Suprapubic skin (tissue), 4 donors: ENCODE data around the gene CCSER1. TPM values are rescaled to one million over a fixed set of nuclear protein-coding genes. Genes with fewer than 3 reads are reported as not detected.
A peak's percentile ranks its signal among the peaks of the same experiment; 100 is the strongest.

Source experiments
- DNase-seq, 2 donors: peaks; one replicate each; pipeline ENCODE4 v3.0.0-alpha.2; 2019; ENCODE audit warnings: low spot score in 2 of 2
- H3K27ac ChIP-seq: fragments of 200-600 bp; sonication (generic); one replicate; pipeline ENCODE4 v1.5.1; 2019
- H3K27me3 ChIP-seq: fragments of 200-600 bp; sonication (generic); one replicate; pipeline ENCODE4 v1.5.1; 2019
- H3K36me3 ChIP-seq: fragments of 200-600 bp; sonication (generic); one replicate; pipeline ENCODE4 v1.5.1; 2019
- H3K4me1 ChIP-seq: fragments of 200-600 bp; sonication (generic); one replicate; pipeline ENCODE4 v1.5.1; 2019
- H3K4me3 ChIP-seq: fragments of 200-600 bp; sonication (generic); one replicate; pipeline ENCODE4 v1.5.1; 2019; ENCODE audit warnings: mild to moderate bottlenecking
- H3K9me3 ChIP-seq: fragments of 200-600 bp; sonication (generic); one replicate; pipeline ENCODE4 v1.5.1; 2019
- EP300 ChIP-seq: sonication (generic); formaldehyde crosslinking; IDR thresholded peaks from one replicate; pipeline ENCODE4 v1.6.1; 2017; ENCODE audit warnings: antibody characterized with exemption
- POLR2A ChIP-seq, 2 donors: fragments of 450-650 bp; IDR thresholded peaks; one replicate each; pipeline ENCODE4 v1.6.1; 2017; ENCODE audit warnings: antibody characterized with exemption in 2 of 2, mild to moderate bottlenecking in 2 of 2, moderate library complexity in 2 of 2
- POLR2AphosphoS5 ChIP-seq, 3 donors: sonication (generic); formaldehyde crosslinking; IDR thresholded peaks; one replicate each; pipeline ENCODE4 v1.6.1; 2017; ENCODE audit warnings: antibody characterized with exemption in 3 of 3
- WGBS: methylation state at CpG from one replicate; pipeline ENCODE4 v1.1.5; 2018; 5-methylcytosine and 5-hydroxymethylcytosine counted together
- total RNA-seq, 4 donors: library from RNA; depleted of rRNA; stranded (reverse); fragments of >200 nt; gene quantifications; one replicate each; pipeline ENCODE4 v1.1.0, GENCODE V29; 2016
- TF ChIP-seq, protein P1 (sequence below), 2 donors: fragments of 200-600 bp in 1 of 2; fragments of 450-650 bp in 1 of 2; sonication (generic) in 1 of 2; IDR thresholded peaks; one replicate each; pipeline ENCODE4 v1.5.1; 2016 to 2019; ENCODE audit warnings: antibody characterized with exemption in 2 of 2, mild to moderate bottlenecking in 1 of 2, moderate library complexity in 1 of 2

The CCSER1 gene
- total RNA-seq, 4 donors from 2014 or later = 6.7 to 39.5 (median 11.8) TPM

- no peaks in the 10 kb centered on the region for H3K4me1 ChIP-seq
- H3K36me3 ChIP-seq = no peaks in the 10 kb centered on the region
- H3K9me3 ChIP-seq = no peaks in the 10 kb centered on the region
- 72% methylated on average over 1 of the region's 1 CpG for WGBS
- H3K27me3 ChIP-seq = no peaks in the 10 kb centered on the region
- no peak for TF ChIP-seq POLR2A (IDR thresholded peaks at IDR 0.05)
- no peak for TF ChIP-seq EP300
- TF ChIP-seq POLR2AphosphoS5 (IDR thresholded peaks at IDR 0.05) = no peak
- TF ChIP-seq, protein P1, sequence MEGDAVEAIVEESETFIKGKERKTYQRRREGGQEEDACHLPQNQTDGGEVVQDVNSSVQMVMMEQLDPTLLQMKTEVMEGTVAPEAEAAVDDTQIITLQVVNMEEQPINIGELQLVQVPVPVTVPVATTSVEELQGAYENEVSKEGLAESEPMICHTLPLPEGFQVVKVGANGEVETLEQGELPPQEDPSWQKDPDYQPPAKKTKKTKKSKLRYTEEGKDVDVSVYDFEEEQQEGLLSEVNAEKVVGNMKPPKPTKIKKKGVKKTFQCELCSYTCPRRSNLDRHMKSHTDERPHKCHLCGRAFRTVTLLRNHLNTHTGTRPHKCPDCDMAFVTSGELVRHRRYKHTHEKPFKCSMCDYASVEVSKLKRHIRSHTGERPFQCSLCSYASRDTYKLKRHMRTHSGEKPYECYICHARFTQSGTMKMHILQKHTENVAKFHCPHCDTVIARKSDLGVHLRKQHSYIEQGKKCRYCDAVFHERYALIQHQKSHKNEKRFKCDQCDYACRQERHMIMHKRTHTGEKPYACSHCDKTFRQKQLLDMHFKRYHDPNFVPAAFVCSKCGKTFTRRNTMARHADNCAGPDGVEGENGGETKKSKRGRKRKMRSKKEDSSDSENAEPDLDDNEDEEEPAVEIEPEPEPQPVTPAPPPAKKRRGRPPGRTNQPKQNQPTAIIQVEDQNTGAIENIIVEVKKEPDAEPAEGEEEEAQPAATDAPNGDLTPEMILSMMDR (IDR thresholded peaks at IDR 0.05) = no peak
- no peak overlapping the region for H3K4me3 ChIP-seq
- H3K27ac ChIP-seq = no peak overlapping the region
- DNase-seq = no peak
These were observed 6.4 kb upstream of the CCSER1 start for GRCh38 chr4:90120815-90121214.

GRCh38 chr4:90121676-90122354, 5.4 kb upstream of the CCSER1 start:
- DNase-seq = no peak
- Histone ChIP-seq H3K4me1 (no peaks in the 10 kb centered on the region), H3K9me3 (no peaks in the 10 kb centered on the region), H3K4me3 (no peak overlapping the region), H3K27ac (no peak overlapping the region), H3K27me3 (no peaks in the 10 kb centered on the region), H3K36me3 (no peaks in the 10 kb centered on the region)
- WGBS = 70% methylated on average over 3 of the region's 3 CpGs
- TF ChIP-seq POLR2AphosphoS5 (IDR thresholded peaks at IDR 0.05) (no peak), EP300 (no peak)
- TF ChIP-seq, protein P1 (IDR thresholded peaks at IDR 0.05) = no peak

GRCh38 chr4:90122355-90122748, 4.8 kb upstream of the CCSER1 start:
- 59% methylated on average over 7 of the region's 7 CpGs for WGBS
- Histone ChIP-seq H3K4me3 (no peak overlapping the region), H3K9me3 (no peaks in the 10 kb centered on the region), H3K4me1 (peaks cover 5% of the 10 kb centered on the region), H3K27ac (no peak overlapping the region), H3K36me3 (no peaks in the 10 kb centered on the region), H3K27me3 (no peaks in the 10 kb centered on the region)
- DNase-seq = no peak
- no peak for TF ChIP-seq EP300
- no peak for TF ChIP-seq POLR2AphosphoS5 (IDR thresholded peaks at IDR 0.05)
- TF ChIP-seq, protein P1 (IDR thresholded peaks at IDR 0.05) = no peak
- TF ChIP-seq POLR2A (IDR thresholded peaks at IDR 0.05) = no peak

GRCh38 chr4:90124276-90124675, 2.9 kb upstream of the CCSER1 start:
- H3K36me3 ChIP-seq = no peaks in the 10 kb centered on the region
- H3K27me3 ChIP-seq = peaks cover 2% of the 10 kb centered on the region
- peaks cover 14% of the 10 kb centered on the region for H3K4me1 ChIP-seq
- DNase-seq = no peak
- no peaks in the 10 kb centered on the region for H3K9me3 ChIP-seq
- TF ChIP-seq EP300 (no peak), POLR2A (IDR thresholded peaks at IDR 0.05) (no peak), POLR2AphosphoS5 (IDR thresholded peaks at IDR 0.05) (no peak)
- TF ChIP-seq, protein P1 (IDR thresholded peaks at IDR 0.05) = no peak
- no peak overlapping the region for H3K27ac ChIP-seq
- H3K4me3 ChIP-seq = no peak overlapping the region

GRCh38 chr4:90126805-90127204, 389 bp upstream of the CCSER1 start:
- 16% methylated on average over 8 of the region's 8 CpGs for WGBS
- Histone ChIP-seq H3K27me3 (peaks cover 2% of the 10 kb centered on the region), H3K4me1 (peaks cover 16% of the 10 kb centered on the region), H3K36me3 (no peaks in the 10 kb centered on the region), H3K27ac (peak overlapping the region; percentile 81), H3K9me3 (no peaks in the 10 kb centered on the region), H3K4me3 (peak overlapping the region; percentile 84)
- no peak for DNase-seq
- no peak for TF ChIP-seq POLR2AphosphoS5 (IDR thresholded peaks at IDR 0.05)
- TF ChIP-seq, protein P1 (IDR thresholded peaks at IDR 0.05) = no peak
- no peak for TF ChIP-seq POLR2A (IDR thresholded peaks at IDR 0.05)
- TF ChIP-seq EP300 = no peak
